Neutrophil (primary cell): ENCODE data around the gene PCP2.
"Not testable (repeated sequence)": the region's sequence is repeated elsewhere in the genome, so short reads cannot be mapped to it uniquely, and the experiment has no call there.

ENCODE experiments used
- H3K27ac ChIP-seq: fragments of 200-600 bp; sonication (generic); 2 replicates; pipeline ENCODE4 v1.5.1; 2016; ENCODE audit warnings: mild to moderate bottlenecking, moderate library complexity
- H3K27me3 ChIP-seq: fragments of 200-600 bp; sonication (generic); 2 replicates; pipeline ENCODE4 v1.6.0; 2016; ENCODE audit warnings: mild to moderate bottlenecking
- H3K36me3 ChIP-seq: fragments of 200-600 bp; sonication (generic); 2 replicates; pipeline ENCODE4 v1.5.1; 2017
- H3K4me1 ChIP-seq, 2 experiments: fragments of 200-600 bp in 1 of 2; sonication (generic) in 1 of 2; 1 replicate in 1 of 2; 2 replicates in 1 of 2; pipeline versions ENCODE4 v1.5.1 to v1.6.1; 2013 to 2016; ENCODE audit warnings: low read depth in 1 of 2, low read length in 1 of 2, mild to moderate bottlenecking in 1 of 2, moderate library complexity in 1 of 2; ENCODE audit not compliant: control insufficient read depth in 1 of 2, insufficient read depth in 1 of 2
- H3K4me3 ChIP-seq, 2 experiments: fragments of 200-600 bp in 1 of 2; sonication (generic) in 1 of 2; 1 replicate in 1 of 2; 2 replicates in 1 of 2; pipeline ENCODE4 v1.5.1; 2013 to 2016; ENCODE audit warnings: low read depth in 1 of 2, low read length in 1 of 2, mild to moderate bottlenecking in 1 of 2, moderate library complexity in 1 of 2
- H3K9me3 ChIP-seq: fragments of 200-600 bp; sonication (generic); 2 replicates; pipeline ENCODE4 v1.5.1; 2016
- CTCF ChIP-seq: fragments of 200-600 bp; sonication (generic); IDR thresholded peaks from 2 replicates; pipeline ENCODE4 v1.5.1; 2016; ENCODE audit warnings: antibody characterized with exemption

The PCP2 gene

DNA sequence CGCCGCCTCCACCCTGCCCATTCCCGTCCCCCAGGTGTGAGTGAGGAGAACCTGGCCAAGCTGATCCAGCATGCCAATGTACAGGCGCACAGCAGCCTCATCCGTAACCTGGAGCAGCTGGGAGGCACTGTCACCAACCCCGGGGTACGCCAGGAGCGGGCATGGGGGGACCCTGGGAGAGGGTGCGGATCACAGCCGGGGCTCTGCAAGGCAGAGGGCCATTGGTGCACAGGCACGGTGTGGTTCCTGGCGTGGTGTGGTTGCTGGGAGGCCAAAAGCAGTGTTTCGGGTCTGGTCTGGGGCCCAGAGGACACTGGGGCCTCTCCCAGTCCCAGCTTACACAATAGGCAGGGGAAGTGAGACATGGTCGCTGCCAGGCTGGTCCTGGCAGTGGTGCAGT lies 11.6 kb upstream of the PCP2 start:
- peaks cover 80% of the 10 kb centered on the region for H3K36me3 ChIP-seq
- peaks cover 41 to 43% of the 10 kb centered on the region in 2 experiments for H3K4me1 ChIP-seq
- H3K27me3 ChIP-seq, result no peaks in the 10 kb centered on the region
- H3K27ac ChIP-seq, result peak overlapping the region; percentile 78
- H3K4me3 ChIP-seq, result peak overlapping the region; percentile 28 to 51
- no peaks in the 10 kb centered on the region for H3K9me3 ChIP-seq
- TF ChIP-seq CTCF, result no peak

GRCh38 chr19:7644550-7644877 lies 11.0 kb upstream of the PCP2 start:
- no peak for TF ChIP-seq CTCF
- Histone ChIP-seq H3K36me3 (peaks cover 87% of the 10 kb centered on the region), H3K27ac (peak overlapping the region; percentile 78)

GRCh38 chr19:7643629-7644549 lies 10.4 kb upstream of the PCP2 start:
- Histone ChIP-seq H3K36me3 (peaks cover 93% of the 10 kb centered on the region), H3K4me1 (peaks cover 54 to 55% of the 10 kb centered on the region in 2 experiments), H3K27ac (peak overlapping the region; percentile 78)
- H3K27me3 ChIP-seq, H3K4me3 ChIP-seq, H3K9me3 ChIP-seq: not testable (repeated sequence)

More at GRCh38 chr19:7644550-7644877, 11.0 kb upstream of the PCP2 start:
- no peaks in the 10 kb centered on the region for H3K9me3 ChIP-seq
- peaks cover 47 to 49% of the 10 kb centered on the region in 2 experiments for H3K4me1 ChIP-seq
- no peak overlapping the region for H3K4me3 ChIP-seq
- H3K27me3 ChIP-seq, result no peaks in the 10 kb centered on the region

DNA sequence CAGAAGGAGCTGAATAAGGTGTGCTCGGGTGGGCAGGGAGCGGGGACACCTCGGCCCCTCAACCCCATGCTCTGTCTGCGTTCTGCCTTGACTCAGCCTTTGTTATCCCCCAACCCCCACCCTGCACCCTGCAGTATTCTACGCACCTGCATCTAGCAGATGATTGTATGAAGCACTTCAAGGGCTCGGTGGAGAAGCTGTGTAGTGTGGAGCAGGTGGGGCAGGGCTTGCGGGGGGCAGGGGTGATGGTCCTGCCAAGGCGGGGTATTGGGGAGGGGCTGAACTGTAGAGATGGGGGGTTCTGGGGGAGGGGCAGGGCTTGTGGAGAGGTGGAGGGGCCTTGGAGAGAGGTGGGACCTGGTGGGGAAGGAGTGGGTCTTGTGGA lies 9.5 kb upstream of the PCP2 start:
- peaks cover 90% of the 10 kb centered on the region for H3K36me3 ChIP-seq

GRCh38 chr19:7642295-7643030 lies 8.9 kb upstream of the PCP2 start:
- Histone ChIP-seq H3K9me3 (no peaks in the 10 kb centered on the region), H3K4me1 (peaks cover 66 to 69% of the 10 kb centered on the region in 2 experiments), H3K27me3 (no peaks in the 10 kb centered on the region), H3K4me3 (no peak overlapping the region), H3K27ac (peak overlapping the region; percentile 78), H3K36me3 (peaks cover 85% of the 10 kb centered on the region)
- no peak for TF ChIP-seq CTCF

More for the DNA sequence above, 9.5 kb upstream of the PCP2 start:
- no peak for TF ChIP-seq CTCF
- peak overlapping the region; percentile 78 for H3K27ac ChIP-seq
- no peaks in the 10 kb centered on the region for H3K27me3 ChIP-seq
- H3K9me3 ChIP-seq, result no peaks in the 10 kb centered on the region
- no peak overlapping the region for H3K4me3 ChIP-seq
- H3K4me1 ChIP-seq, result peaks cover 62 to 64% of the 10 kb centered on the region in 2 experiments
